Astrocyte of the spinal cord (primary cell): ENCODE results near the gene UQCC2.

Source experiments
- DNase-seq: peaks from one replicate; pipeline ENCODE4 v3.0.0; 2011; ENCODE audit warnings: low read depth, low spot score
- H3K4me3 ChIP-seq: 2 replicates; pipeline ENCODE4 v1.5.1; 2011; ENCODE audit warnings: low read depth, mild to moderate bottlenecking, low read length, moderate library complexity
- in situ Hi-C: cut with HindIII; loops from 2 replicates; pipeline ENCODE4 v1.10.0; 2017; ENCODE audit warnings: low sequenced_read_pairs
- TF ChIP-seq, protein P1 (sequence below): IDR thresholded peaks from 2 replicates; pipeline ENCODE4 v1.5.1; 2012; ENCODE audit warnings: low read depth, mild to moderate bottlenecking, low read length, inconsistent platforms

The UQCC2 gene

DNA sequence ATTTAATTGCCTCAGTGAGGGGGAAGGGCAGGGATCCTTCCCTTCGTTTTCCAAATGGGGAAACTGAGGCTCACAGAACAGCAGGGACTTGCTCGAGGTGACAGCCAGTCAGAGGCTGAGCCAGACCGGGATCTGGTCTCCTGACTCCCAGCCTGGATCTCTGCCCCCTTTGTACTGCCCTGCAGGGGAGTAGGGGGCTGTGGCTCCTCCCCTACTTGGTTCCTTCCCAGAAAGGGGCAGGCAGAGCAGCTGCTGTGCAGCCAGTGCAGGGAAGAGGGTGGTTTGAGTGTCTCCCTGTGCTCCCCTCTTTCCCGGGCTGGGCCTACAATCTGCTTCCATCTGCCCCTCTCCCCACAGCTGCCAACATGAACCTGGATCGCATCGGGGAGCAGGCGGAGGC lies 37.6 kb downstream of the UQCC2 start:
- DNase-seq = no peak
- no peak overlapping the region for H3K4me3 ChIP-seq

DNA sequence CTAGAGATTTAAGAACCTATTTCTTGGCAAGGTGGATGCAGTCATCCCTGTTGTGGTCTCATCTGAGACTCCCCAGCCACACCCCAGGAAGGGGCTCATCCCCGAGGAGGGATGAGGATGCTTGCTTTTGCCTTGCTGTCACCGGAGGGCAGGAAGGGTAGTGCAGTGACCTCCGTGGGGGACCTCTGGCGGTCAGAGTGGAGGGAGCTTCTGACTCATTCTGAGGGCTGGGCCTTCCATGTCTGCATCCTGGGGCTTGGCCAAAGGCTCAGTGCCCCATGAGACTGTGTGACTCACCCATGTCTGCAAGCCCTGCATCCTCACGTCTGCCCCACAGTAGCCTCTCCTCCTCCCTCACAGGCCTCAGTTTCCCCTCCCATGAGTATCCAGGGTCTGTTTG lies 38.7 kb downstream of the UQCC2 start:
- H3K4me3 ChIP-seq = no peak overlapping the region
- DNase-seq = peak; percentile 95
- in situ Hi-C loops = no loop called here
- TF ChIP-seq, protein P1, sequence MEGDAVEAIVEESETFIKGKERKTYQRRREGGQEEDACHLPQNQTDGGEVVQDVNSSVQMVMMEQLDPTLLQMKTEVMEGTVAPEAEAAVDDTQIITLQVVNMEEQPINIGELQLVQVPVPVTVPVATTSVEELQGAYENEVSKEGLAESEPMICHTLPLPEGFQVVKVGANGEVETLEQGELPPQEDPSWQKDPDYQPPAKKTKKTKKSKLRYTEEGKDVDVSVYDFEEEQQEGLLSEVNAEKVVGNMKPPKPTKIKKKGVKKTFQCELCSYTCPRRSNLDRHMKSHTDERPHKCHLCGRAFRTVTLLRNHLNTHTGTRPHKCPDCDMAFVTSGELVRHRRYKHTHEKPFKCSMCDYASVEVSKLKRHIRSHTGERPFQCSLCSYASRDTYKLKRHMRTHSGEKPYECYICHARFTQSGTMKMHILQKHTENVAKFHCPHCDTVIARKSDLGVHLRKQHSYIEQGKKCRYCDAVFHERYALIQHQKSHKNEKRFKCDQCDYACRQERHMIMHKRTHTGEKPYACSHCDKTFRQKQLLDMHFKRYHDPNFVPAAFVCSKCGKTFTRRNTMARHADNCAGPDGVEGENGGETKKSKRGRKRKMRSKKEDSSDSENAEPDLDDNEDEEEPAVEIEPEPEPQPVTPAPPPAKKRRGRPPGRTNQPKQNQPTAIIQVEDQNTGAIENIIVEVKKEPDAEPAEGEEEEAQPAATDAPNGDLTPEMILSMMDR = peak; percentile 64

More for the DNA sequence above, 37.6 kb downstream of the UQCC2 start:
- in situ Hi-C loops = no loop called here
- TF ChIP-seq, protein P1 = no peak

DNA sequence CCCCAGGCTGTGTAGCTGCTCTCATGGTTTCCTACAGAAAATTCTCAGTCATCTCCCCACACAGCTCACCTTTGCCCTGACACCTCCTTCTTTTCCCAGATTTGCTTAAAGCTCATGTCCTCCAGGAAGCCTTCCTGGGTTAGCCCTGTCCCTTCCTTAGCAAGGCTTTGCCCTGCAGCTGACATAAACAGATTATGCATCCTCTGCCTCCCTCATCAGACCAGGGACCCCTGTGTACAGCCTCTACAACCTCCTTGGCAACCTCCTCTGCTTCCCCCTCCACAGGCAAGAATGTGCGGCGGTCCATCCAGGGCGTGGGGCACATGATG lies 39.8 kb downstream of the UQCC2 start:
- H3K4me3 ChIP-seq = no peak overlapping the region
- TF ChIP-seq, protein P1 = no peak
- in situ Hi-C loops = no loop called here
- DNase-seq = no peak

DNA sequence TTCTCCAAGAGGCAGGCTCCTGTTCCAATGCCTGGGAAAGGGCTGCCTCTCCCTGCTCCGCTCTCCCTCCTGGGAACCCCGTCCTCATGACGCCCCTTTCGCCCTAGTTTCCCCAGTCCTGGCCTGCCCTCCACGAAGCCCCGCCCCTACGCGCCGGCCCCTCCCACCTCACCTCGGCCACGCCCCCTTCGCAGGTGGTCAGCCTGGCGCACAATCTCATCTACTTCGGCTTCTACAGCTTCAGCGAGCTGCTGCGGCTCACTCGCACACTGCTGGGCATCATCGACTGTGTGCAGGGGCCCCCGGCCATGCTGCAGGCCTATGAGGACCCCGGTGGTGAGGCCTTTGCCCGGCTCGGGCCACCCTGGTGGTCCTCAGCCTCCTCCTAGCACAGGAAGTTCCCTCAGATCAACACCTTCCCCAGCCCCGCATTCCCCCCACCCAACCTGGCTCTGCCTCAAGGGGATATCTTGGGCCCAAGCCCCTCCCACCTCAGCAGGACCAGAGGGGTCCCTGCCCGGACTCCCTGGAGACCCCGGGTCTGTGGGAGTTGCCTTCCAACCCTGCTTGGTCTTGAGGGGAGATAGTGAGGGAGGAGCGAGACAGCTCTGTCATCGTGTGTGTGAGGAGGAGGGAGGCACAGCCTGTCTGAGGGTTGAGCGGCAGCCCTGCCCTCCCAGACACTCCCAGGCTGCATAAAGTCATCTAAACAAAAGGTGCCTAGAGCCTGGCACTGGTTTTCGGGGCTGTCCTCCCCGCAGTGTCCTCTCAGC lies 40.3 kb downstream of the UQCC2 start:
- TF ChIP-seq, protein P1 = no peak
- DNase-seq = no peak
- H3K4me3 ChIP-seq = no peak overlapping the region
- in situ Hi-C loops = no loop called here

DNA sequence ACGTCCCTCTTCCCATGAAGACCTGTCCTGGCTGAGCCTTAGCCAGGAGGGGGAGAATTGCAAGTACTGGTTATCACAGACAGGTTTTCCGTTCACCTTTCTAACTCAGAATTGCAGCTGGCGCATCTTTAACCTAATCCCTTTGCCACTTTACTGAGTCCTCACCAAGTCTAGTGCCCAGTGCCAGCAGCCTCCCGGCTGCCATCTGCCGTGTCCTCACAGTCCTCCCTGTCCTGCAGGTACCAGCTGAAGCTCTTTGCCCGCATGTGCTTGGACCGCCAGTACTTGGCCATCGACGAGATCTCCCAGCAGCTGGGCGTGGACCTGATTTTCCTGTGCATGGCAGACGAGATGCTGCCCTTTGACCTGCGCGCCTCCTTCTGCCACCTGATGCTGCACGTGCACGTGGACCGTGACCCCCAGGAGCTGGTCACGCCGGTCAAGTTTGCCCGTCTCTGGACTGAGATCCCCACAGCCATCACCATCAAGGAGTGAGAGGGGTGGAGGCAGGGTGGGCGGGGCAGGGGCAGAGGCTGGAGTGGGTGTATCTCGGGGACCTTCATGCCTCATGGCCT lies 41.3 kb downstream of the UQCC2 start:
- no peak for DNase-seq
- H3K4me3 ChIP-seq = no peak overlapping the region
- TF ChIP-seq, protein P1 = no peak
- in situ Hi-C loops = no loop called here

DNA sequence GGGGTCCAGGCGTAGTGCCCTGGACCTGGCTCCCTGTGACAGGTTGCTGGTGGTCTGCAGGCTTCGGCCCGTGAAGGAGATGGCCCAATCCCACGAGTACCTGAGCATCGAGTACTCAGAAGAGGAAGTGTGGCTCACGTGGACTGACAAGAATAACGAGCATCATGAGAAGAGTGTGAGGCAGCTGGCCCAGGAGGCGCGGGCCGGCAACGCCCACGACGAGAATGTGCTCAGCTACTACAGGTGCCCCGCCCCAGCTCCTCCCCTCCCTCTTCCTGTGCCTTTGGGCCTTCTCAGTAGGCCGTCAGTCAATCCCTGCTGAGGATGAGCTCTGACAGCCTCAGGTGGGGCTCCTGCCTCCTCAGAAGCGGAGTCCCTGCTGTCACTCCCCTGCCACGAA lies 42.6 kb downstream of the UQCC2 start:
- no peak for DNase-seq
- no peak overlapping the region for H3K4me3 ChIP-seq
- TF ChIP-seq, protein P1 = no peak
- in situ Hi-C loops = no loop called here
